Measurements from ENCODE around the gene INPP5A.

The INPP5A gene

DNA sequence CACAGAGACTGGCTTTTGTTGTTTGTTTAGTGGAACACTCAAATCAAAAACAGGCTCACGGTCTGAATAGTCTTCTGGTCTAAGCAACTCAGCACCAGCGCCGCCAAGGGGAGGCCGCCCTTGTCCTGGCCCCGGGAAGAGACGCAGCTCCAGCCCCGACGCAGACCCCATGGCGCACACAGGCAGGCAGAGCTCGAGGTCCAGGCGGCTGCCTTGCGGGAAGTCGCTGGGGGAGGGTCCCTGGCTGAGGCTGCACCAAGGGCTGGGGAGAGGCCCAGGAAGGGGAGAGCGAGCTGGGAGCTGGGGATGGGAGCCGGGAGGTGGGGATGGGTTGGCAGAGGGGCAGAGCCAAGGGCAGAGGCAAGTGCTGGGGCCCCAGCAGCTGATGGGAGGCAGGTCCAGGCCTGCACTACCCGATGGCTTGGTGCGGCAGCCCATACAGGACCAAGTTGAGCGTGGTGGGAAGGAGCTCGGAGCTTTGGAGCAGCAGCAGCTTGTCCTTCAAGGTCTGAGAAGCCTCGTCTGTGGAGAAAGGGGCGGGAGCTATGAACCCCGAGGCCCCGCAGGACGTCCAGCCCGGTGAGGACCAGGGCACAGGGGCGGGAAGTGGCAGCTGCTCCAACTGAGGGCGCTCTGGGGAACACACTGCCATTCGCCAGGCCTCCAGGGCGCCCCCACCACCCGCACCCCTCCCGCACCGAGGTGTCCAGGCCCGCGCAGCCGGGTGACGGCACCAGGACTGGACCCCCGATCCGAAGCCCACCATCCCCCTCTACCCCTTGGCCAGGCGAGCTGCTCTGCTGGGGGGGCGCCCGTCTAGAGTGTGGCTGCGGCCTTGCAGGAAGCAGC, 271.0 kb downstream of the INPP5A start:
- DNase-seq: no peak
- TF ChIP-seq, protein P1, sequence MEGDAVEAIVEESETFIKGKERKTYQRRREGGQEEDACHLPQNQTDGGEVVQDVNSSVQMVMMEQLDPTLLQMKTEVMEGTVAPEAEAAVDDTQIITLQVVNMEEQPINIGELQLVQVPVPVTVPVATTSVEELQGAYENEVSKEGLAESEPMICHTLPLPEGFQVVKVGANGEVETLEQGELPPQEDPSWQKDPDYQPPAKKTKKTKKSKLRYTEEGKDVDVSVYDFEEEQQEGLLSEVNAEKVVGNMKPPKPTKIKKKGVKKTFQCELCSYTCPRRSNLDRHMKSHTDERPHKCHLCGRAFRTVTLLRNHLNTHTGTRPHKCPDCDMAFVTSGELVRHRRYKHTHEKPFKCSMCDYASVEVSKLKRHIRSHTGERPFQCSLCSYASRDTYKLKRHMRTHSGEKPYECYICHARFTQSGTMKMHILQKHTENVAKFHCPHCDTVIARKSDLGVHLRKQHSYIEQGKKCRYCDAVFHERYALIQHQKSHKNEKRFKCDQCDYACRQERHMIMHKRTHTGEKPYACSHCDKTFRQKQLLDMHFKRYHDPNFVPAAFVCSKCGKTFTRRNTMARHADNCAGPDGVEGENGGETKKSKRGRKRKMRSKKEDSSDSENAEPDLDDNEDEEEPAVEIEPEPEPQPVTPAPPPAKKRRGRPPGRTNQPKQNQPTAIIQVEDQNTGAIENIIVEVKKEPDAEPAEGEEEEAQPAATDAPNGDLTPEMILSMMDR (IDR thresholded peaks at IDR 0.05; ENCODE audit: low read depth, low read length, missing control alignments): no peak
- in situ Hi-C loops (cut with HindIII; ENCODE audit: low pct_ligation_motif_present, low sequenced_read_pairs): no loop called here
- H3K4me3 ChIP-seq (ENCODE audit: low read depth, low read length): no peak overlapping the region
- H3K27ac ChIP-seq: no peak overlapping the region
- H3K36me3 ChIP-seq (replicated peaks): no peaks in the 10 kb centered on the region
- no peaks in the 10 kb centered on the region for H3K27me3 ChIP-seq (replicated peaks)

DNA sequence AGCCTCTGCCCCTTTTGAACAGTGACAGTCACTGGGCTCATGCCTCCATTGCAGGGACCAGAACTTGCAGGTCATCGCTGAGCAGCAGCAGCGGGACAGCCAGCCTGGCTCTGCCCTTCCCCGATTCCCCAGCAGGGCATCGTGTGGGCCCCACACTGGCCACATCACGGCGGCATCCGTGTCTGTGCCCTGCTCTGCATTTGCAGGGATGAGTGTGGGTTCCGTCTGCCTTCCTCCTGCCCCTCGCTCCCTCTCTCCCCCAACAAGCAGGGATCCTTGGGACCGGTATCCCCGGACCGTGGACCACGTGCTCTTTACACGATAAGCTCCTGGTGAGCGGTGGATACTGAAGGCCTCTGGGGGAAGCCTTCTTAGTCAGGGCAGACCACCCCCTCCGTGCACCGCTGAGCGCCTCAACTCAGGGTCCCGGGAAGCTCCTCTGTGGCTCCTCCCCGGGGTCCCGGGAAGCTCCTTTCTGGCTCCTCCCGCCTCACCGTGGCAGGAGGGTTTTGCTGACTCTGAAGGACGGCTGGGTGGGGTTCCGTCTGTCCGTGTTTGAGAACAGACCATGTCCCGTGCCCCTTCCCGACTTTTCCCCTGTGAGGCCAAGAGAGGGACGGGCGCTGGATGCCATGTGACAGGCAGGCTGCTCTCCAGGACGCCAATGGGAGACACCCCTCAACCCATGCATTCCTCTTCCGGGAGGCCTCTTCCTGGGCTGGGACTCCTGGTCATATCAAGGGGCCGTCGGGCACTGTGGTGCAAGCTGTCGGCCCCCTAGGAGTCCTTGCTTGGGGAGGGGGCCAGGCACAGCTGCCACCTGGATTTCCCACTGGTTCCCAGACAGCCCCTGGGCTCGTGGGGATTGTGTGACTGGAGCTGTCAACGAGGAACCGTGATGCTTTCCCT, 271.9 kb downstream of the INPP5A start:
- no peak overlapping the region for H3K4me3 ChIP-seq (ENCODE audit: low read depth, low read length)
- TF ChIP-seq, protein P1 (IDR thresholded peaks at IDR 0.05; ENCODE audit: low read depth, low read length, missing control alignments): no peak
- no peak overlapping the region for H3K27ac ChIP-seq
- in situ Hi-C loops (cut with HindIII; ENCODE audit: low pct_ligation_motif_present, low sequenced_read_pairs): no loop called here
- H3K27me3 ChIP-seq (replicated peaks): no peaks in the 10 kb centered on the region
- DNase-seq: no peak
- H3K36me3 ChIP-seq (replicated peaks): no peaks in the 10 kb centered on the region

DNA sequence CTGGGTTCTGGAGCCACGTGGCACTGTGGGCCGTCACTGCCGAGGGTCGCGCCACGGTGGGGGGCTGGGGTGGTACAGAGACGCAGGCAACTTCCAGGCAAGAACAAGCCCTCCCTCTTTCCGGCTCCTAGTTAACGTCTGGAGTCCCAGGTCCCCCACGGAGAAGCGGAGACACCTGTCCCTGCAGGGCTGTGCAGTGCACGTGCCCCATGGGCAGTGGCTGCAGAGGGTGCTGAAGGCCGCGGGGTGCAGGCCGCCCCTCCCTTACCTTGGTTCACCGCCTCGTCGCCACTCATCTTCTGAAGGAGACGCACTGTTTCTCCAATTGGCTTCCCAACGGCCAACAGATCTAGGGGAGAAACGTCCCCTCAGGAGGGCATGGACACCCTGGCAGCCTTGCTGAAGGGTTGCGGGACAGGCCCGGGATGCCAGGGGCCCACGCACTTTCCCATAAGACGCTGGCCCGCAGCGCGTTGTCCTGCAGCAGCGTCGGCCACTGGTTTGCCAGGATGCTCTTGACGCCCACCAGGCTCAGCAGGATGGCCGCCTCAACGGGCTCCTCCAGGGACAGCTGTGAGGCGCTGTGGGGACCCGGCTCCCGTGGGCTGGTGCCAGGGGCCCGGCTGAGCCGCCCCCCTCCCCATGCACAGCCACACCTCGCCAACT, 272.7 kb downstream of the INPP5A start:
- in situ Hi-C loops (cut with HindIII; ENCODE audit: low pct_ligation_motif_present, low sequenced_read_pairs): no loop called here
- DNase-seq: no peak
- Histone ChIP-seq H3K27me3 (replicated peaks) (no peaks in the 10 kb centered on the region), H3K36me3 (replicated peaks) (no peaks in the 10 kb centered on the region), H3K4me3 (ENCODE audit: low read depth, low read length) (no peak overlapping the region), H3K27ac (no peak overlapping the region)
- TF ChIP-seq, protein P1 (IDR thresholded peaks at IDR 0.05; ENCODE audit: low read depth, low read length, missing control alignments): no peak

DNA sequence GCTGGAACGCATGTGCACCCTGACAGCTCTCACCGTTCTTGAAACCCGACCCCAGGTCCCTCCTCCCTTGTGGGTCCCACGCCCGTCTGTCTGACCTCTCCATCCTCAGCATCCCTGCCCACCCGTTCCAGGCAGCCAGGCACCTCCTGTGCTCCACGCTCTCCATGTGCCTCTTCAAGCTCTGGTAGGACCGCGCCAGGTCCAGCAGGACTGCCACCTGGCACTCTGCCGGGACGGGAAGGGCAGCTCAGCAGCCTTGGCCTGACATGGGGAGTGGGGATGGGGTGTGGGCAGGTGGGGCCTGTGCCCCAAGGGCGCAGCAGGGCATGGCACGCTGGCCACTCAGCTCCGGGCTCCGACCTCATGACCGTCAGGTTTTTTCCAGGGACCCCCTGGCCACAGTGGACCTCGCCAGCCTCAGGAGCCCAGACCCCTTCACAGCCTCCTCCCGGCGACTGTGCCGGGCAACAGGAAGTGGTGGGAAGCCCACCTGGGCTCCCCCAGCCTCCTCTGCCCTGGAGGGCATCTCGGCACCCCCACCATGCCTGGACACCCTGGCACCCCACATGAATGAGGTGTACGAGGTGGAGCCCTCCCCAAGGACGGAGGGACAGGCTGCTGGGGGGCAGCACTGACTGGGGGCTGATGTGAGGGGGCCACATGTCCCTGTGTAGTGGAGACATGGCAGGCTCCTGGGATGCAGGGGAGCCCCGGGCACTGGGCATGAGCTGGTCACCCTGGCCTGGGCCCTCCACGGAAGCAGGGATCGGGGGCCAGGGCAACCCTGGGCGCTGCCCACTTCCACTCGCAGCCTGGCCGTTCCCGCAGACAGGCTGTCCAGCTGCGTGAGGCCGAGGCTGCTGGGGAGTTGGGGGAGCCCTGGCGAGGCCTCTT, 273.5 kb downstream of the INPP5A start:
- in situ Hi-C loops (cut with HindIII; ENCODE audit: low pct_ligation_motif_present, low sequenced_read_pairs): no loop called here
- TF ChIP-seq, protein P1 (IDR thresholded peaks at IDR 0.05; ENCODE audit: low read depth, low read length, missing control alignments): no peak
- no peak overlapping the region for H3K4me3 ChIP-seq (ENCODE audit: low read depth, low read length)
- H3K27me3 ChIP-seq (replicated peaks): no peaks in the 10 kb centered on the region
- no peak overlapping the region for H3K27ac ChIP-seq
- DNase-seq: no peak
- no peaks in the 10 kb centered on the region for H3K36me3 ChIP-seq (replicated peaks)

DNA sequence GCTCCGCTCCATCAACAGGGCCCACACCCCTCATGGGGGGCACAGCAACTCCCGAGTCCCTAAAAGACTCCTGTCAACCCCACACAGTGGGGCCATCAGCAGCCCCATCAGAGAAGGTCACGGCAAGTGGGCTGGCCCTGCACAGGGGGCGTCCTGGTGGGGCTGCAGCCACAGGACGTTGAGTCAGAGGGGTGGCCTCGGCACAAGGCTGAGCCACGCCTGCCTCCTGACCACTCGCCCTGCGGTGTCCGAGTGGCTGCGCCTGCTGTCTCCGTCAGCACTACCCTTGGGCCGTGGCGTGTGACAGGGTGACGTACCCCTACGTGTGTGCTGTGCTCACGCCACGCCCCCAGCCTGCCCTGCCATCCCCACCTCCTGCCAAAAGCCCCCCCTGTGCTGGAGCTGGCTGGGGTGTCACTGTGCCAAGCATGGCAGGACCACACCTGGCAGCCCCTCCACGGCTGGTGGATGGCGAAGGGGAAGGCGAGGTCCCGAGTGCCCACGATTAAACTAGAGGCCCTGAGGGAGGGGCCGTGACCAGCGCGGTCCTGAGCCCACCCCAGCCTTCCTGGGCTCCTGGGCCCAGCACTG, 274.4 kb downstream of the INPP5A start:
- DNase-seq: no peak
- Histone ChIP-seq H3K4me3 (ENCODE audit: low read depth, low read length) (no peak overlapping the region), H3K36me3 (replicated peaks) (no peaks in the 10 kb centered on the region), H3K27me3 (replicated peaks) (no peaks in the 10 kb centered on the region), H3K27ac (no peak overlapping the region)
- in situ Hi-C loops (cut with HindIII; ENCODE audit: low pct_ligation_motif_present, low sequenced_read_pairs): no loop called here
- TF ChIP-seq, protein P1 (IDR thresholded peaks at IDR 0.05; ENCODE audit: low read depth, low read length, missing control alignments): no peak
